NT2/D1 (cell line): ENCODE results near the gene NRXN2.

ENCODE experiments used
- DNase-seq: peaks from one replicate; pipeline ENCODE4 v3.0.0-alpha.2; 2011; ENCODE audit warnings: low read depth, low spot score
- H3K27me3 ChIP-seq: 2 replicates; pipeline ENCODE4 v1.6.0; 2011; ENCODE audit warnings: mild to moderate bottlenecking; ENCODE audit not compliant: insufficient read length, insufficient read depth
- H3K36me3 ChIP-seq: 2 replicates; pipeline ENCODE4 v1.6.1; 2011; ENCODE audit warnings: mild to moderate bottlenecking, low read length, mixed read lengths; ENCODE audit not compliant: insufficient read depth, insufficient read length
- H3K4me1 ChIP-seq: 2 replicates; pipeline ENCODE4 v1.5.1; 2011; ENCODE audit not compliant: insufficient read depth, insufficient read length
- H3K4me3 ChIP-seq: 2 replicates; pipeline ENCODE4 v1.5.1; 2011; ENCODE audit warnings: low read depth; ENCODE audit not compliant: insufficient read length
- H3K9ac ChIP-seq: 2 replicates; pipeline ENCODE4 v1.6.0; 2011; ENCODE audit warnings: low read depth; ENCODE audit not compliant: insufficient read length
- H3K9me3 ChIP-seq: 2 replicates; pipeline ENCODE4 v1.5.1; 2011; ENCODE audit warnings: mild to moderate bottlenecking, low read length; ENCODE audit not compliant: insufficient read depth
- SUZ12 ChIP-seq: IDR thresholded peaks from 2 replicates; pipeline ENCODE4 v1.6.1; 2011; ENCODE audit not compliant: insufficient read length, insufficient read depth; ENCODE audit errors: extremely low read depth
- YY1 ChIP-seq: IDR thresholded peaks from 2 replicates; pipeline ENCODE4 v1.6.1; 2011; ENCODE audit not compliant: insufficient read length, insufficient read depth
- ZNF274 ChIP-seq: IDR thresholded peaks from 2 replicates; pipeline ENCODE4 v1.6.1; 2011; ENCODE audit warnings: mild to moderate bottlenecking, low read depth, low read length

Gene NRXN2

GRCh38 chr11:64762277-64762673 is 39.3 kb upstream of the NRXN2 start:
- H3K9me3 ChIP-seq: no peaks in the 10 kb centered on the region
- H3K36me3 ChIP-seq: peaks cover 48% of the 10 kb centered on the region
- no peak for DNase-seq
- peaks cover 55% of the 10 kb centered on the region for H3K4me1 ChIP-seq
- peak overlapping the region; percentile 14 for H3K9ac ChIP-seq
- no peak overlapping the region for H3K4me3 ChIP-seq
- H3K27me3 ChIP-seq: no peaks in the 10 kb centered on the region
- TF ChIP-seq YY1 (no peak), ZNF274 (no peak), SUZ12 (no peak)

GRCh38 chr11:64760759-64761420 is 37.9 kb upstream of the NRXN2 start:
- peak overlapping the region; percentile 42 for H3K9ac ChIP-seq
- H3K9me3 ChIP-seq: no peaks in the 10 kb centered on the region
- peaks cover 49% of the 10 kb centered on the region for H3K4me1 ChIP-seq
- peaks cover 36% of the 10 kb centered on the region for H3K36me3 ChIP-seq
- TF ChIP-seq SUZ12: no peak
- no peak for DNase-seq
- H3K4me3 ChIP-seq: no peak overlapping the region
- no peaks in the 10 kb centered on the region for H3K27me3 ChIP-seq

- Histone ChIP-seq H3K4me3 (no peak within 1 kb of the TSS), H3K9ac (peak within 1 kb of the TSS; percentile 42), H3K4me1 (peaks cover 49% of the 10 kb centered on the region), H3K27me3 (no peaks in the 10 kb centered on the region), H3K9me3 (no peaks in the 10 kb centered on the region), H3K36me3 (peaks cover 28% of the 10 kb centered on the region)
- DNase-seq: peak; percentile 60
- no peak for TF ChIP-seq YY1
- TF ChIP-seq SUZ12: no peak
- TF ChIP-seq ZNF274: no peak
These were observed 37.0 kb upstream of the NRXN2 start, which contains the start of gene PYGM for GRCh38 chr11:64759722-64760719. Gene PYGM (minus strand): TSS chr11:64759974. CDS start chr11:64759898, 76 bp downstream.

DNA sequence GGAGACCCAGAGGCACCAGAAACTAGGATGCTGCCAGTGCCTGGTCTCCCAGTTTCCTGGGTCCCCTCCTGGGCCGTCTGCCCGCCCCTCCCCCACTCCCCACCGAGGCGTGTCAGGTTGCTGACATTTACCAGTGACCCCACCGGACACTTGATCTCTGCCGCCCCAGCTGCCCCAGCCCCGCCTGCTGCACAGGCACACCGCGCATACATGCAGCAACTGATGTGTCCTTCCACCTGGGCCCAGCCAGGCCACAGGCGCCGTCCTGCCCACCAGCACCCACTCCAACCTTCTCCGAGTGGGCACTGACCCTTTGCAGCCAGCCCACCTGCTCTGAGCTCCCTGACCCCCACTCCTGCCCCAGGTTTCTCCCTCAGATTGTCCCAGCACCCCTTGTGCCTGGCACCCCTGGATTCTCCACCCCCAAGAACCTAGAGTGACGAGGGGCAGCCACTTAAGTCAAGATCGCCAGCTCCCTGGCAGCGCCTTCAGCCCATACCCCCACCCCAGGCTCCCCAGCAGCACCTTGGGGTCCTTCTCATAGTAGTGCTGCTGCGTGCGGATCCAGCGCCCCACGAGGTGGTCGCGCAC is 36.2 kb upstream of the NRXN2 start:
- no peaks in the 10 kb centered on the region for H3K27me3 ChIP-seq
- TF ChIP-seq ZNF274 (no peak), YY1 (no peak), SUZ12 (no peak)
- peaks cover 20% of the 10 kb centered on the region for H3K36me3 ChIP-seq
- H3K9me3 ChIP-seq: no peaks in the 10 kb centered on the region
- no peak overlapping the region for H3K4me3 ChIP-seq
- no peak for DNase-seq
- peak overlapping the region; percentile 42 for H3K9ac ChIP-seq
- H3K4me1 ChIP-seq: peaks cover 44% of the 10 kb centered on the region

DNA sequence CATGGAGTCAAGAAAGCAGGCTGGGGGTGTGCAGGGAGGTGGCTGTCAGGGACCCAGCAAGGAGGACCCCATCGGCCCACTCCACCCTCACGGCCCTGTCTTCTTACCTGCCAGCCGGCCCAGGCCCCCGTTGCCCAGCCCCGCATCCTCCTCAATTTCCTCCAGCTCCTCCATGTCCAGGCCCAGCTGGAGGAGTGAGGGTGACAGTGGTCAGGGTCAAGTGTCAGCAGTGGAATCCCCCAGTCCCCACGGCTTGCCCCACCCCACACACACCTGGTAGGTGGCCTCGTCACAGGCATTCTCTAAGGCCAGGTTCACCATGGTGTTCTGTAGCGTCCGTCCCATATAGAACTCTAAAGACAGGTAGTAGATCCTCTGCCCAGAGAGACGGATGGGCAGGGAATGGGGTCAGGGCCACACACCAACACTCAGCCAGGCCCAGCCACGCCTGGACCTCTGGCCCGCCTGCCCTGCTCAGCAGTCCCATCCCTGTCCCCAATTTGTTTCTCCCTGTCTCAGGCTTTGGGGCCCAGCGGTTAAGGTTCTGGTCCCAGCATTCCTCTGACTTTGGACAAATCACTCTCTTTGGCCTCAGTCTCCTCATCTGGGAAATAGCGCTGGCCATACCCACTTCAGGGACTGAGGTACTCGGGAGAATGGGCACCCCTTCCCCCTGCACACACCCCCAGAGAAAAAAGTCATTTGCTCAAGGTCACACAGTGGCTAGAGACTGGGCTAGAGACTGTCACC is 35.5 kb upstream of the NRXN2 start:
- Histone ChIP-seq H3K9me3 (no peaks in the 10 kb centered on the region), H3K36me3 (peaks cover 13% of the 10 kb centered on the region), H3K4me1 (peaks cover 37% of the 10 kb centered on the region), H3K27me3 (no peaks in the 10 kb centered on the region), H3K9ac (peak overlapping the region; percentile 17), H3K4me3 (no peak overlapping the region)
- DNase-seq: no peak
- TF ChIP-seq YY1: no peak
- no peak for TF ChIP-seq ZNF274
- TF ChIP-seq SUZ12: no peak

DNA sequence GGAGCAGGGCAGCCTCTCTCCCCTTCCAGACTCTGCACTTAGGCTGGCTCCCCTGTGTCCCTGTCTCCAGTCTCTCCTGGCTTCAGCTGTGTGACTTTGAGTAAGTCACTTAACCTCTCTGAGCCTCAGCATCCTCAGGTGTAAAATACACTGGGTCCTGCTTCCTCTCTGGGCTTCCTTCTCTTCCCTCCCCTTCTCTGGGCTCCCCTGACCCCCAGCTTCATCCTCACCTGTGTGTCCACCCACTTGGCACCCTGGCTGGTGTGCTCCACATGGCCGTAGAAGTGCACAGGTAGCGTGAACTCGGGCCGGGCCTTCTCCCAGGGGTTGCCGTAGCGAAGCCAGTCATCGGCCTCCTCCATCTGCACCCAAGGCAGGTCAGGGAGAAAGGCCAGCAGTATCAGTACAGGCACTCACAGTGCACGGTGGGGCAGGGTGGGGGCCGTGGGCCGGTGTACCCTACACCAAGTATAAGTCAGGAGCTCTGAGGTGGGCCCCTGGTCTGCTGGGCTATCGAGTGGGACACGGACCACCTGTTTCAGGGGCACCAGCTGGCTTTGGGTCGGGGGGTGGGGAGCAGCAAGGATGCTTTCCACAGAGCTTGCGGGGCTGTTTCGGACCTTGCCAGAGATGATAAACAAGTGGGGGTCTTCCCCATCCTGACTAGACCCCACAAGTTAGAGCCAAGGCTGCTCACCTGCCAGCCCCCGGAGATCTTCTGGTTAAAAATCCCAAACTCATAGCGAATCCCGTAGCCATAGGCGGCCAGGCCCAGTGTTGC is 34.7 kb upstream of the NRXN2 start:
- Histone ChIP-seq H3K4me3 (no peak overlapping the region), H3K27me3 (no peaks in the 10 kb centered on the region), H3K36me3 (peaks cover 8% of the 10 kb centered on the region), H3K9ac (peak overlapping the region; percentile 17), H3K4me1 (peaks cover 34% of the 10 kb centered on the region), H3K9me3 (no peaks in the 10 kb centered on the region)
- TF ChIP-seq ZNF274: no peak
- no peak for TF ChIP-seq YY1
- TF ChIP-seq SUZ12: no peak
- DNase-seq: no peak
